Superior temporal gyrus (tissue), 1 donor: ENCODE measurements around the gene ELK3.
A peak's percentile ranks its signal among the peaks of the same experiment; 100 is the strongest.

Source experiments
- DNase-seq: peaks from one replicate; pipeline ENCODE4 v3.0.0-alpha.2; 2016; ENCODE audit errors: extremely low spot score

ELK3 gene

DNA sequence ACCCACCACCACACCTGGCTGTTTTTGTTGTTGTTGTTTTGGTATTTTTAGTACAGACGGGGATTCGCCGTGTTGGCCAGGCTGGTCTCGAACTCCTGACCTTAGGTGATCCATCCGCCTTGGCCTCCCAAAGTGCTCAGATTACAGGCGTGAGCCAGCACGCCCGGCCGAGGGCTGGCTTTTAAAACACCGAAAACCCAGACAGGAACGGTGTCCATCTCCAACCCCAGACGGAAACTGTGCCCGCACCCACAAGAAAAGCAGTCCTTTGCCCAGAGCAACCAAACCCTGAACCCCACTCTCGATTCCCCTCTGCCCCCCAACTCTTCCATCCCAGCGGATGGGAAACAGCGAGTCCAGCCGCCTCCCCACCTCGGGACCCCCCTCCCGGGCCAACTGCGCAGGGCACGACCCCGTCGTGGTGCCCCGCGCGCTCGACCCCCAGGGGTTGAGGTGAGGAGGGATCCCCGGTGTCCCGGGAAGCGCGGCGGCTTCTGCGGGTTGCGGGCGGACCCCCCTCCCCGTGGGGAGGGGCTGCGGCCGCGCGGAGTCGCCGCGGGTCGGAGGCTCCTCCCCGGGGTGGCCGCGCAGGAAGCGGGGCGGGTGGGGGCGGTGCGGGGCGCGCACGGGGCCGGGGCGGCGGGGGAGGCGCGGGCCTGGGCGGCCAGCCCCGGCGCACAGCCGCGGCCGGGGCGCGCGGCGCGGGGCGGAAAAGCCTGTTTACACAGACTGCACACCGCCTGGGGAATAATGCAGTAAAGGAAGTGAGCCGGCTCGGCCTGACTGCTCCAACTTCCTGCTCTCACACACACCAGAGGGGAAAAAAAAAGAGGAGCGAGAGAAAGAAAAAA, at the start of gene ELK3:
Gene ELK3, plus strand, starts transcription at position 651 of the 851 bp plus-strand sequence.
- peak; percentile 29 for DNase-seq

DNA sequence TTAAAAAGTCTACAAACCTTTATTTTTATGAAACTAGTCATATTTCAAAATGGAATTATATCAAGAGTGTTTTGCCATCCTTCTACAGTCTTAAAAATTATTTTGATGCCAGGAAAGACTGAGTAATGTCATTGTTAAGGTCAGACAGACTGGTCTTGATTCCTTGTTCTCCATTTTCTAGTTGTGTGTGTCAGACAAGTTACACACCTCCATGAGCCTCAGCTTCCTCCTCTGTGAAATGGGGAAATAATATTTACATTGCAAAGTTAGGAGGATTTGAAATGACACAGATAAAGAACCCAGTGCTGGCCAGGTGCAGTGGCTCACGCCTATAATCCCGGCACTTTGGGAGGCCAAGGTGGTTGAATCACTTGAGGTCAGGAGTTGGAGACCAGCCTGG, 47.4 kb upstream of the ELK3 start:
- no peak for DNase-seq

DNA sequence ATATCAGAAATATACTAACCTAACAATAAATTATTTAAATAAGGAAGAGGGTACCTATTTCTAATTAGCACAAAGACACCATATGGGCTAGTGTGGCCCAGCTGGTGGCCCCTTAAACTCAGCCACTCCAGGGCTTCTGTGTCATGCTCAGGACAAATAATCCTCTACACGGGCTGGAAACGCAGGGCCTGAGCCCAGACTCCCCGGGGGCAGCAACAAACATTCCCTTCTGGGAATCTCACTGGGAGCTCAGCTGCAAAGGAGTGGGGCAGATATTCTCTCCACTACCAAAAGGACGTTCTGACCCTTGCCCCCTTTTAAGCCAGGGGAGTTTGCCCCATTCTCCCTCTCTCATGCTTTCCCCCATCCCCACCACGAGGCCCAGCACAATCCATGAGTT, 43.7 kb upstream of the ELK3 start:
- no peak for DNase-seq

DNA sequence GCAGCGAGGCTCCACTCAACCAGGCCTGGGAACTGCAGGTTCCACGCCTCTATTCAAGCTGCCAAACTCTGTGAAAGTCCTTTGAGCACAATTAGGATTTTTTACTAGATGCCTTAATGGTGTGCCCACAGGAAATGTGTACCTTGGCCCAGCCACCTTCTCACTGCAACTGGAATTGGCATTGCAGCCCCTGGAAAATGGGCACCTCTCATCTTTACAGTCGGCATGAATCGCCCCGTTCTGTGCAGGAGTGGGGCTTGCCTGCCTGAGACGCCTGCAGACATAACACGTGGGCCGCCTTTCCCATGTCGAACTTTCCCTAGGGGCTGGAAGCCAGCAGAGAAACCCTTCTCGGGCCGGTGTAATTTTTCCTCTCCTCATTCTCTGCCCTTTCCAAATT, 42.0 kb upstream of the ELK3 start:
- DNase-seq, result no peak

DNA sequence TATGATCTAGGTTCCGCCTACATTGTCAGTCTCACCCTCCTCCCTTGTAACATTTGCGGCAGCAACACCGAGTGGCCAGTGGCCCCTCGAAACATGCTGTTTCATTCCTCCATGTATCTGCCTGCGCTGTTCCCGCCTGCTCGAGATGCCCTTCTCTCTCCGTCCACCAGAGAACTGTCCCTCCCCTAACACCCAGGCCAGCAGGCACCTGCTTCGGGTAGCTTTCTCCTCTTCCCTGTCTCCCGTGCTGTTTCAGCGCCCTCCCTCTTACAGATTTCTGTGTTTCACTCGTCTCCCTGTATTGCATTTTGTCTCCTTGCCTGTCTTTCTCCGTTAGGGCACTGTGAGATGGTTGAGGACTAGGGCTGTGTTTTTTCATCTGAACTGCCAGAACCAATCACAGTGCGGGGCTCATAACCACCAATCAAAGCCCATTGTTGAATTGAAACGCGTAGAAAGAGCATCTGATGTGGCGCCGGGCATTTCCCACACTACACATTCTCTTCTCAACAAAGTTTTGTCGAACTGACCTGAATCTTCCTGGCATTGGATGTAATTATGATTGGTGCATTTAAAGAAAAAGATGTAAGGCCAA, 40.9 kb upstream of the ELK3 start:
- DNase-seq, result no peak

DNA sequence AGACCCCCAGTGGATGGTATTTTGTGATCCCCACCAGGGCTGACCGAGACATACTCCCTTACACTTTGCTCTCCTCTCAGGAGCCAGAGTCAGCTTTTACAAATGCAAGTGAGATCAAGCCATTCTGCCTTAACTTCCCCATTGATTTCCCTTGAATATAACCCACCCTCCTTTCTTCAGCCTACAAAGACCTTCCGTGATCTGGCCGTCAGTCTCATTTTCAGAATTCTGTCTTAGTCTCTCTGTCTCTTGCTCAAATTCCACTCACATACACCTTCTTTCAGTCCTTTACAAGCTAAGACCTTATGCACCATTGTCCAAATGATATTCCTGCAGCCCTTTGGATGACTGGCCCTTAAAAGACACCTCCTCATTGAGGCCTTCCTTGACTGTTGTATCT, 39.0 kb upstream of the ELK3 start:
- no peak for DNase-seq

DNA sequence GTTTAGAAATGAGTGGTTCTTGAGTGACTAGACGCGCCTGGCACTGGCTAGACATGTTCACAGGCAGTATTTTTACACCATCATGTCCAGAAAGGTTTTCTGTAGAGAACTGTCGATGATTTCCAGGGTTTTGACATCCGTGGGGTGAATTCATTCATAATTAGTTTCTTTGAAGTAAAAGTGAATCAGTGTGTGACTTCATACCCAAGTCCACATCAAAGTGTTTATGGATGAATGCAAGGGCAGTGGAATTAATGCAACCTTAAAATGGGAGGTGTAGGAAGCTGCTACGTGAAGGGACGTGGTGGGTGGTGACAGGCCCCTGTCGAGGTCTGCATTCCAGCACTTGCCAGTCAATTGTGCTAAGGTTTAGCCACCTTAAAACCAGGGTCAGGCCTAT, 38.4 kb upstream of the ELK3 start:
- DNase-seq, result no peak

DNA sequence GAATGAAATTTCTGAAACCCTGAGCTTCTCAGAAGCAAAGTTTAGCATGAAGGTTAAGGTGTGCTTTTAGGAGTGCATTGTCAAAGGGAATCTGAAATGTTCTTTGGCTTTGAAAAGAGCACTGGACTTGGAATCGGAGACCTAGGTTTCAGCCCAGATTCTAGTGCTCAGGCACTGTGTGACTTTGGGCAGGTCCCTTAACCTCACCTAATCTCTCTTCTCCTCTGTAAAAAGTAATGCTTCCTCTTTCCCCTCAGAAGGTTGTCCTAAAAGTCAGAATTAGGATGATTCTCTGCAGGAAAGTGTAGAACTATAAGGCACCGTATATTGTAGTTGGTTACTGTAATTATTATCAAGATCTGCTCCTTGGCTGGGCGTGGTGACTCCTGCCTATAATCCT, 38.0 kb upstream of the ELK3 start:
- no peak for DNase-seq

DNA sequence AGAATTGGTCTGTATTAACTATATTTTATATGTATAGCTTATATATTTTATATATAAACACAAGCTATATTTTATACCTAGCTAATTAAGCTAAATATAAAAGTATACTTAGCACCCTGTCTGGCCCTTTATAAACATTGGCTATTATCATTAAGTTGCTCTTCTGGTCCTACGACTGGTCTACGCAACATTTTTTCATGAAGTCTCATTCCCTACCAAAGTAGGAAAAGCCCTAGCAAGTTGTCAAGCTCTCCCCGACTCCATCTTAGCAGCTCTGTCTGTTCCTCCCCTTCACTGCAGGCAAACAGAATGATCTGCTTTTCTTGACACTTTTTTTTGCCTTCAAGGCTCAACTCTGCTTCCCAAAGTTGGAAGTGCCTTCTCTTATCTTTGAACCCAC, 36.7 kb upstream of the ELK3 start:
- DNase-seq, result no peak

DNA sequence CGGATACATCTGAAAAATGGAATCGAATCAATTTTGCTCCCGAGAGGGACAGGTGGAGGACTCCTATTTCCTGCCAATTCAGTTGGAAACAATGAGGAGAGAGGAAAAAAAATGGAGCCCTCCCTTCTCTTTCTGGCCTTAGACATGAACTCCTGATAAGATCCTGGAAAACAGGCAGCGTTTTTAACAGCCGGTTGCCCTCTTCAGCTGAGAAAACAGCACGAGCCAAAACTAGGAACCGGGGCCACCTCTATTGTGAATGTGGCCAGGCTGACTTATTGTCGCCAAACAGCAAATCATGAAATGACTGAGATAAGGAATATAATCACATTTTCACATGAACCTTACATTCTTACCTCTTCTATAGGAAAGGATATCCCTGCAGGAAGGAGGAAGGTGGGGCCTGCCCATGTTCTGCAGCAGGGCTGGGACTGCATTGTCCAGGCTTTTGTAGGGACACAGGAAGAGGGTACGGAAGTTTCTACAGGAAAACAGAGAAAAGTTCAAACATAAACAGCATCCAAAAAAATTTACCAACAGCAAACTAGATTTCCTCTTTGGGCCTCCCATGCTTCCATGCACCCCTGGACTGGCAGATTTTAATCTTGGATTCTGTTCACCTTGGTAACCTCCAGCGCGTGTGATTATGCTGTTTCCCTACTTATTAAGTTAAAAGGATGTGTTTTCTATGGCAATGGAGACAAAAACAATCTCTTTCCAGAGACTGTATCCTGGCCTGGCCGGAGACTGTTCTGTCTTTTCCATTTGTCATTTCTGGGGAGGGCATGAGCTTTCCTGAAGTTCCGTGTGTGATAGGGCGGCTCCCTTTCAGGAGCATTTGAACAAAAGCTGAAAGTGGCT, 29.0 kb upstream of the ELK3 start:
- DNase-seq, result no peak

DNA sequence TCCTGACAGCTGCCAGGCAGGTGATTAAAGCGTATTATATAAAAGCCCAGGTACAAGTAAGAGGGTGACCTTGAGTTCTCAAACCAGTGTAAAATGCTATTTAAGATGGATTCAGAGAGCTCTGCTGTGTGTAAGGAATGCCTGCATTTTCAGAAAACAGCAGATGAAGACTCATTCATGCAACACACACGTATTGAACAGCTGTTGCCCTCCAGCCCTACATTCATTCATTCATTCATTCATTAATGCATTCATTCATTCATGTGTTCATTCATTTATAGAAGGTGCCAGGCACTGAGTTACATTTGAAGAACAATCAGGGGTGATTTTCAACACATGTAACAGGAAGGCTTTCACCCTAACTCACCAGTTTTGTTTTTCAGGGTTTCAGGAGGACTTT, 27.4 kb upstream of the ELK3 start:
- DNase-seq, result no peak

DNA sequence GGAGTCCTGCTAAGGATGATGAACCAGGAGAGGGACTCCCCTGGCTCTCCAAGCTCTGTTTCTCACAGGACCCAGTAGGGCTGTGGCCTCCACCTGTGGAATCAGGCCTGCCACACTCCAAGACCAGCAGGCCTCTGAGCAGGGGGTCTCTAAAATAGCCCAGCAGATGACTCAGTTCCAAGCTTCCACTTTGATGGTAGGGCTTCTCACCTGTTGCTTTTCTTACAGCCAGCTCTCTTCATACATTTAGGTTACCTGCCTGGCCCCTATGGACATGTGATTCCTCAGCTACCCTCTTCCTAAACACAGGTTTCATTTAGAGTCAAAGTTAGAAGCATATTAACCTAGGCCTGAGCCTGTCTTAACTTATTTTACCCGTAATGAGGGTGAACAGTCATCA, 26.7 kb upstream of the ELK3 start:
- no peak for DNase-seq

DNA sequence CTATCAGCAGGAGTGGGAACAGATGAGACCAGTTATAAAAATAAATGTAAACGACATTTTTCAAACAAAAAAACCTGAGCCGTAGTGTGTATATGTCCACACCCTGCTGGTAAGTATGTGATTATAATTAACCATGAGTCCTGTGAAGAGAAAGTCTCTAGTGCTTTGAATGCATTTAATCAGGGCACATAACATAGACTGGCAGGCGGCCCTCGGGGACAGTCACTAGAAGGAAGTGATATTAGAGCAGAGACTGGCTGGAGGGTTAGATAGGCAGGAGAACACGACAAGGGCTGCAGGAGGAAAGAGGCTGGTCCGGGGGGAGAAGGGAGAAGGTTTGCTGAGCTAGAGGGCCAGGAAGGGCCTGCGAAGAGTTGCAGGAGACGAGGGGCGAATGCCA, 23.8 kb upstream of the ELK3 start:
- no peak for DNase-seq

DNA sequence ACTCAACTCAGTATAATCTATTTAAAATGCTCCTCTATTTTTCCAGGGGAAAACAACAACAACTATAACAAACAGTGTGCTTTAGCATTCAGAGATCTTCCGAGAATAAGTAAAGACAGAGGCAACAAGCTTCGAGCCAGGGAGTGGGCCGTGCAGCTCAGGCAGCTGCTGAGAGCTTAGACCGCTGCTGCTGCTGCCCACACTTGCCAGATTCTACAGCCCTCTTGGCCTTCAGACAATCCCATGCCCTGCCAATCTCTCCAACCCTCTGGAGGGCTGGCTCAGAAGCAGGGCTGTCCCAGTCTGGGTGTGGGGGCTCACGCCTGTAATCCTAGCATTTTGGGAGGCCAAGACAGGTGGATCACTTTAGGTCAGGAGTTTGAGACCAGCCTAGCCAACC, 23.4 kb upstream of the ELK3 start:
- DNase-seq, result no peak

DNA sequence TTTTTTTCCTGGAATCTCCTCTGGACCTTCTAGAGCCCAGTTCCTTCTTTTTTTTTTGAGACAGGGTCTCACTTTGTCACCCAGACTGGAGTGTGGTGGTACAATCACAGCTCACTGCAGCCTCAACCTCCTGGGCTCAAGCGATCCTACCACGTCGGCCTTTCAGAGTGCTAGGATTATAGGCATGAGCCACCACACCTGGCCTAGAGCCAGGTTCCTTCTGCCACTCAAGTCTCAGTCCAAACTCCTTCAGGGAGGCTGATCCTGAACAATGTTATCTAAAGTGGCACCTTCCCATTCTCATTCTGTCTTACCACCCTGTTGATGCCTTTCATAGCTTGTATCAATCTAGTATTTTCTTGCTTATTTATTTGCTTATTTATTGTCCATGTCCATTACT, 22.3 kb upstream of the ELK3 start:
- no peak for DNase-seq

DNA sequence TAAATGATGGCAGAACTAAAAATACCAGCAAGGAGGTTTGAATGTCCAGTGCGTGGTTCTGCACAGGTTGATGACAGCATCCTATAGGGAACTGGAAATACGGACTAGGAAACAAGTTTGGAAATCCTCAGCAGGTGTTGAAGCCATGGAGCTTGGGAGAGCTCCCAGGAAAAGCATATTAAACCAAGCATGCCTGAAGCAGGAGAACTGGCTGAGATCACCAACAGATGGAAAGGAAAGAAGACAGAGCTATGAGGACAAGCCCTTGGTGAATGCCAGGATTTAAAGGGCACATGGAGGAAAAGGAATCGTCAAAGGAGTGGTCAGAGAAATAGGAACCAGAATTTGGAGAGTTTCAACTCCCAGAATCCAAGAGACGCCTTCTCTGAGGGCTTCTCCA, 21.2 kb upstream of the ELK3 start:
- no peak for DNase-seq

DNA sequence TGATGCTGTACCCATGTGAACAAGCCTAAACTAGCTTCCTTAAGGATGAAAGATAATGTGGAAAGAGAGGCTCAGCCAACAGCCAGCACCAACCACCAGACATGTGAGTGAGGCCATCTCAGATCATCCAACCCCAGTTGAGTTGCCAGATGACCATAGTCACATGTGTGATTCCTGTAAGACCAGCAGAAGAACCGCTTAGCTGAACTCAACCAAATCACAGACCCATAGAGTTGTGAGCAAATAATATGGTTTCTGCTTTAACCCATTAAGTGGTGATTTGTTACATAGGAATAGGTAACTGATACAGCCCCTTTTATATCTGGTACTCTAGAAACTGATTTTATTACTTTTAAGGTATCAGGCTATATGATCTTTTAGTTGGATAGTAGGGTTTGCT, 17.6 kb upstream of the ELK3 start:
- no peak for DNase-seq

DNA sequence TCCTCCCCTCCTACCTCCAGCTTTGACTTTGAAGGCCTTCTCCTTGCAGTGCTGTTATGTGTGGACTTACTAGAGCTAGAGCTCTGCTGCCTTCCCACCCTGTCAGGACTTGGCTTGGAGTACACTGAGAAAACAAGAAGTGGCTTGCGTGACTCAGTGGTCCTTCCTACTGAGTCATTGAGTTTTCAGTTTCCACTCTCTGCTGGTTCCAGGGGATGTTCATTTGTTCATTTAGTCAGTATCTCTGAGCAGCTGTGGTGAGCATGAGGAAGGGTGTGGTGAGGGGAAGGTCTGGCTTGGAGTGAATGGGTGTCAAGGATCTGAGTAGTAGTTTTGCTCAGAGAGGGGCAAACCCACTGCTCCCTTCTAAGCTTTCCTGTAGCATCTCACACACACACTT, 17.2 kb upstream of the ELK3 start:
- no peak for DNase-seq

DNA sequence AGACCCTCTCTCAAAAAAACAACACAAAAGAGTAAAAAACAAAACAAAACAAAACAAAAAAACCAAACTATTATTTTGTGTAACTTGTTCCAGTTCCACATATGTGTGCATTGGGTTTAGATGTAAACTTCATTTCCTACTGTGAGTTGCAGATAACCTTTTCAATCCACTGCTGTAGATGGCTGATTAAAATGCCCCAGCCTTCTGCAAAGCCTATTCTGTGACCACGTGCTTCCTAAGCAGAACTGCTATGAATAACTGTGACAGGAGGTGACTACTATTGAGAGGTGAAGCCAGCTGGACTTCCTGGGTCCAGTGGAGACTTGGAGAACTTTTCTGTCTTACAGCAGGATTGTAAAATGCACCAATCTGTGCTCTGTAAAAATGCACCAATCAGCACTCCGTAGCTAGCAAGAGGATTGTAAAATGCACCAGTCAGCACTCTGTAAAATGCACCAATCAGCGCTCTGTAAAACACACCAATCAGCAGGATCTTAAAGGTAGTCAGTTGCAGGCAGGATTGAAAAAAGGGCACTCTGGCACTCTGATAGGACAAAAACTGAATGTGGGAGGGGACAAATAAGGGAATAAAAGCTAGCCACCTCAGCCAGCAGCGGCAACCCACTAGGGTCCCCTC, 10.3 kb upstream of the ELK3 start:
- no peak for DNase-seq

DNA sequence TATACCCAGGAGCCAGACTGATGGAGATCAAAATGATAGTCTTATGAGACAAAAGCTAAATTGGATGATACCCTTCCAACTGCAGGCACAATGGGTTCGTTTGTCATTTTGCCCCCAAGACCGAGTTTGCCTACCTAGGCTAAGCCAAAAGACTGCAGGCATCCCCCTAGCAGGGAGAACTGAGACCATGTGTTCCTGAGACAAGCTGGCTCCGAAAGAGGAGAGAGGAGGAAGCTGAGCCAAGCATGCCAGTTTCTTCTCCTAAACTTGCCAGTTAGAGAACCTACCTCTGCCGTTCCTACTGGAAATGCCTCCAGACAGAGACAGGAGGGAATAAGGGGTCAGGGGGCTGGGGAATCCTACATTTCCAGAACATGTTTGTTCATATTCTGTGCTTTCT, 8.3 kb upstream of the ELK3 start:
- no peak for DNase-seq

DNA sequence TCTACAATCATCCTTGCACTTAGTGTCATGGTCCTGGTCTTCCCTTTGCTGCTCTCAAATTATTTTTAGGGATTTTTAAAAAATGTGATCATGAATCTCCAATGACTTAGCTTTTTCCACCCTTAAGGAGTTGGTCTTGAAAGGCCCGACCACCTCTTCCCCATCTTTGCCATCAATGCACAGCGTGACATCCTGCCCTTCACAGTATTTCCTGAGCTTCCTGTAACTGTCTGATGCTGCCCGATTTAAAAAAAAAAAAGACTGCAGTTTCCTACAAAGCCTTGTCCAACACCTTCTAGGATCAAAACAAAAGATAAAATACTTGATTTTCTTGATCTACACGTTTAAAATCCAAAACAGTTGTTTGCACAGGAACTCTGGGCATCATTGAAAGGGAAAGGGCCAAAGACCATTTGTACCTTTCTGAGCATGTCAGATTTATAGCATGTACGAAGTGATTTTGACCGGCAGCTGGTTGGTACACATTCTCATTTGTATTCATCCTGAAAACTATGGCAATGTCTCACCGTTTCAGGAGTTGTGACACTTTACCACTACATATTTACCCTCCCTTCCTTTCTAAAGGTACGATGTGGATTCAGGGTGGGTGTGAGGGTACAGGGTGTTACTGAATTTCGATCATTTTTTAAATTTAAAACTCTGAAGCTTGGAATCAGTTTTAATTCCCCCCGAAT, 7.4 kb upstream of the ELK3 start:
- DNase-seq, result no peak

DNA sequence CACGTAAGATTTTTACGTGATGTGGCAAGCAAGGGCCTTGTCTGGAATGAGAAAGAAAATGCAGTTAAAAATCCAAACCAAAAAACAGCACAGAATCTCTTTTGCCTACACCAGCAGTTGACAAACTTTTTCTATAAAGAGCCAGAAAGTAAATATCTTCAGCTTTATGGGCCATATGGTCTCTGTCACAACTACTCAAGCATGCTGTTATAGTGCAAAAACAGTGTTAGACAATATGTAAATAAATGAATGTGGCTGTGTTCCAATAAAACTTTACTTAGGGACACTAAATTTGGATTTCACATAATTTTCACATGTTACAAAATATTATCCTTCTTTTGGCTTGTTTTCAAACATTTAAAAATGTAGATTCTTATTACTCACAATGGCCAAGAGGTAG, 6.2 kb upstream of the ELK3 start:
- no peak for DNase-seq
